ENCODE results near the gene CNIH2.
"Not testable (repeated sequence)": the region's sequence is repeated elsewhere in the genome, so short reads cannot be mapped to it uniquely, and the experiment has no call there.

The CNIH2 gene

GRCh38 chr11:66259956-66260355 is 18.0 kb upstream of the CNIH2 start:
- no peak for DNase-seq

GRCh38 chr11:66261578-66261977 is 16.4 kb upstream of the CNIH2 start:
- no peak for DNase-seq

DNA sequence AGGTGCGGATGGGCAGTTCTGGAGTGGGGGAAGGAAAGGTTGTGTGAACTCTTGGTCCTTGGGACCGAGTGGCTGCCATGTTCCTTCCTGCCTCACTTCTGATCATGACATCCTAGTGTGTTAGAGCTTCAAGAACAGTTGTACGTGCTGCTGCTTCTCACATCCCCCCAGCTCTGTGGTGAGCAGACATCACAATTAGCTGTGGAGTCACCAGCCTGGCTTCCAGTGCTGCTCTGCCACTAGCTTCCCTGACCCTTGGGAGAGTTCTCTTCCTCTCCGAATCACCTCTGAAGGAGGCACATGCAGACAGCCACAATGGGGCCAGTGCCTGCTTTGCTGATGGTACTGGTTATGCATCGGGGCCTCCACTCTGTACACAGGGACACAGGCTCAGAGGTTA is 15.8 kb upstream of the CNIH2 start:
- DNase-seq = no peak

- no peak for DNase-seq
Measured at GRCh38 chr11:66262696-66263095, 15.3 kb upstream of the CNIH2 start.

DNA sequence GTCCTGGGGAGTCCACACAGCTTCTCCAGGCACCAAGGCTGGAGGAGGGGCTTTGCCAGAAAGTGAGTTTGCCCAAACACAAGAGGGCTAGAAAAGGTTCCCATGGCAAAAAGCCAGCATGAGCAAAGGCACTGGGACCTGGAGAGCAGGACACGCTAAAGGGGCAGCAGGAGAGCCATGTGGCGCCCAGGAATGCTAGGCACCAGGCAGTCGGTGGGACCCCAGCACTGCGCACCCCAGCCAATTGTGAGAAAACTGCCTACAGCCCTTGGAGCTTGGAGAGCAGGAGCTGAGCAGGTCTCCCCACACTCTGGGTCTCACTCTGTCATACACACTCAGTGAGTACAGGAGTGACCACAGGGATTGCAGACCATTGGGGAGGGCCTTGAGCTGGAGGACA is 14.7 kb upstream of the CNIH2 start:
- DNase-seq = no peak

- DNase-seq = no peak
Measured at GRCh38 chr11:66263785-66264184, 14.2 kb upstream of the CNIH2 start.

GRCh38 chr11:66264383-66264782 is 13.6 kb upstream of the CNIH2 start:
- no peak for DNase-seq

DNA sequence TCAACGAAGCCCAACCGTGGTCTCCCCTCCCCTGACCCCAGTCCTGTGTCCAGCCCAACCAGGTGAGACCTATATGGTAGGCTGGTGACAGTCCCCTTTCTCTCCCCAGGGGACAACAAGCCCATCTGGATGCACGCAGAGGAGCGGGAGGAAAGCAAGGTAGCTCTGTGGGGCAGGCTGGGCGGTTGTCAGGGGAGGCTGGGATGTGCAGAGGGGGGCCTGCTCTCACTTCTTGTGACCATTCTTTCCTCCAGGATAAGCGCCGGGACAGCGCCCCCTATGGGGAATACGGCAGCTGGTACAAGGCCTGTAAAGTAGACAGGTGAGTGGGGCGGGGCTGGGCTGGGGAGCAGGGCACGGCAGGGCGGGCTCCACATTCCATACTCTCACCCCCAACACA is 13.1 kb upstream of the CNIH2 start:
- no peak for DNase-seq

- DNase-seq = no peak
Measured at GRCh38 chr11:66265531-66266377, 12.2 kb upstream of the CNIH2 start.

GRCh38 chr11:66266378-66267038 is 11.5 kb upstream of the CNIH2 start:
- no peak for DNase-seq

- DNase-seq = no peak
Measured at GRCh38 chr11:66267039-66267378, 11.0 kb upstream of the CNIH2 start.

- DNase-seq = peak; percentile 81
Measured at GRCh38 chr11:66267379-66268243, 10.4 kb upstream of the CNIH2 start.

GRCh38 chr11:66268244-66268951 is 9.6 kb upstream of the CNIH2 start, which contains the start of gene RAB1B:
Gene RAB1B, plus strand, starts transcription at chr11:66268639. Its CDS starts 41 bp downstream, at chr11:66268680.
- peak; percentile 100 for DNase-seq

DNA sequence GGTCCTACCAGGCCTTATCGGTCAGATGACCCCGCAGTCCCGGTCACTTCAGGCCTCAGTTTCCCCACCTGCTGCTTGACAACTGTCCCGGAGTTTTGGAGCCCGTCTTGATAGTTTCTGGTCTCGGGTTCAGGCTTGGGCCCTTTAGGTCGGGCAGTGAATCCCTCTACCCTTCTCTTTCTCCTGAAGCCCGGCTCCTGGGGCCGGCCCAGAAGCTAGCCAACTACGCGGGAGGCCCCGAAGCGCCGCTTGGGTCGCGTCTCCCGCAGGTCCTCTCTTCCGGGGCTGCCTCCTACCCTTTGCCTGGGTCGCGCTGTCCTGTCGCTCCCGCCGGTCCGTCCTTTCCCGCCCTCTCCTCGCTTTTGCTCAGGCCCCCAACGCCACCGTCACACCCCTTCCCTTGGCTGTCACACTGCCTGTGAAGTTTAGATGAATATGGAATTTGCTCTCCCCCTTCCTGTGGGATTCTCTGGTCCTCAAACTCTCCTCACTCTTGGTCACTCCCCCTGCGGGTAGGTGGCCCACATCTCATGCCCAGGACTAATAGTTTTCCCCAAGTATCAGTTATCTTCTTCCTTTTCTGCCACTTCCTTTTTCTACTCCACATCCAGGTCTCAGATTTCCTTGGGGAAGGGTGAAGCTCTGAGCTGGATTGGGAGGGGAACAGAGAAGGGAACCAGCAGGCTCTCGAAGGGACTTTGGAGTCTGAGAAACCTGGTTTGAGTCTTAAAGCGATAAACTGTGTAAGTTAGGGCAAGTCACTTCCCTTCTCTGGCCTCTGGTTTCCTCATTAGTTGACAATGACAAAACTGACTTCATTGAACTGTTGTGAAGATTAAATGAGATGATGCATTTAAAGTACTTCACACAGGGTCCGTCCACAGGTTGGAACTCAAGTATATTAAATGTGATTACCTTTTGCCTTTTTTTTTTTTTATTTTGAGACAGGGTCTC is 8.7 kb upstream of the CNIH2 start:
- no peak for DNase-seq

DNA sequence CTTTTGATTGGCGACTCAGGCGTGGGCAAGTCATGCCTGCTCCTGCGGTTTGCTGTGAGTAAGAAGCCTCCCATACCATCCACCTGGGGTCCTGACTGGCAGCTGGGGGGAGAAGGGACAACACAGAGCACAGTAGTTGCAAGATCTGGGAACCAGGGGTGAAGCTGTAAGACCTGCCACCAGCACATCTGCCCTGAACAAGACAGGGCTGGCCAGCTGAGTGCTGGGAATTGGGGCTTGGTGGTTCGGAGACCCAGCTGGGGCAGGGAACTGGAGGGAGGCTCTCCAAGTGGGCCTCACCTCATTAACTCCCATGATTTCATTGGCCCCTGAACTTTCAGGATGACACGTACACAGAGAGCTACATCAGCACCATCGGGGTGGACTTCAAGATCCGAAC is 6.2 kb upstream of the CNIH2 start:
- no peak for DNase-seq

GRCh38 chr11:66272596-66272995 is 5.4 kb upstream of the CNIH2 start:
- DNase-seq = no peak

- no peak for DNase-seq
Measured at GRCh38 chr11:66274219-66274618, 3.8 kb upstream of the CNIH2 start.

DNA sequence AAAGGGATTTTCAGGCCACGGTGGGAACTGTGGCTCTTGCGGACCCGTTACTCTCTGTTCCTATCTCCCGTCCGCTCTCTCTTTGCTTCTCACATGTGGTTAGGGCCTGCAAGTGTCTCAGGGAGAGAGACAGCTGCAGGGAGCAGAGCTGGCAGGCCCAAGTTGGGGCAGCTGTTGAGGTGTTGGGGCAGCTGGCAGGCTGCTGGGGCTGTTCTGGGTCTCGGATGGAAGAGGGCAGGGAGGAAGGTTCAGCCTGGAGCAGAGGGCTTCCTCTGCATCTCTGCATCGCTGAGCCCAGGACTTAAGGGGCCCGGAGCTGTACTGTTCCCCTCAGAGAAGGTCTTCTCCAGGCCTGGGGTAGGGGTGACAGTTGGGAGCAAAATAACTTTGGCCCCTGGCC is 2.6 kb upstream of the CNIH2 start:
- no peak for DNase-seq

DNA sequence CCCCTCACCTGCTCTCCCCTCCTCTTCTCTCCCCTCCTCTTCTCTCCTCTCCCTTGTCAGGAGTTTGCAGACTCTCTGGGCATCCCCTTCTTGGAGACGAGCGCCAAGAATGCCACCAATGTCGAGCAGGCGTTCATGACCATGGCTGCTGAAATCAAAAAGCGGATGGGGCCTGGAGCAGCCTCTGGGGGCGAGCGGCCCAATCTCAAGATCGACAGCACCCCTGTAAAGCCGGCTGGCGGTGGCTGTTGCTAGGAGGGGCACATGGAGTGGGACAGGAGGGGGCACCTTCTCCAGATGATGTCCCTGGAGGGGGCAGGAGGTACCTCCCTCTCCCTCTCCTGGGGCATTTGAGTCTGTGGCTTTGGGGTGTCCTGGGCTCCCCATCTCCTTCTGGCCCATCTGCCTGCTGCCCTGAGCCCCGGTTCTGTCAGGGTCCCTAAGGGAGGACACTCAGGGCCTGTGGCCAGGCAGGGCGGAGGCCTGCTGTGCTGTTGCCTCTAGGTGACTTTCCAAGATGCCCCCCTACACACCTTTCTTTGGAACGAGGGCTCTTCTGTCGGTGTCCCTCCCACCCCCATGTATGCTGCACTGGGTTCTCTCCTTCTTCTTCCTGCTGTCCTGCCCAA is 1.9 kb upstream of the CNIH2 start:
- no peak for DNase-seq

DNA sequence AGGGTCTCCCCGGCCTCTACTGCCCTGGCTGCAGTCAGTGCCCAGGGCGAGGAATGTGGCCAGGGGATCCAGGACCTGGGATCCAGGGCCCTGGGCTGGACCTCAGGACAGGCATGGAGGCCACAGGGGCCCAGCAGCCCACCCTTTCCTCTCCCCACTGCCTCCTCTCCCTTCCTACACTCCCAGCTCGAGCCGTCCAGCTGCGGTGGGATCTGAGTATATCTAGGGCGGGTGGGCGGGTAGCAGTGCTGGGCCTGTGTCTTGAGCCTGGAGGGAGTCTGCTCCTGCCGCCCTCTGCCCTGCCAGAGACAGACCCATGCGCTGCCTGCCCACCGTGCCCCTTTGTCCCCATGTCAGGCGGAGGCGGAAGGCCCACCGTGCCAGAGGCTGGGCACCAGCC is 1.4 kb upstream of the CNIH2 start:
- not testable (repeated sequence) for DNase-seq

DNA sequence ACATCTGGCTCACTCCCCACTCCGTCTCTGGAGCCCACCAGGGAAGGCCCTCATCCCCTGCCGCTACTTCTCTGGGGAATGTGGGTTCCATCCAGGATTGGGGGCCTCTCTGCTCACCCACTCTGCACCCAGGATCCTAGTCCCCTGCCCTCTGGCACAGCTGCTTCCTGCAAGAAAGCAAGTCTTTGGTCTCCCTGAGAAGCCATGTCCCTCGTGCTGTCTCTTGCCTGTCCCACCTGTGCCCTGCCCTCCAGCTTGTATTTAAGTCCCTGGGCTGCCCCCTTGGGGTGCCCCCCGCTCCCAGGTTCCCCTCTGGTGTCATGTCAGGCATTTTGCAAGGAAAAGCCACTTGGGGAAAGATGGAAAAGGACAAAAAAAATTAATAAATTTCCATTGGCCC is 911 bp upstream of the CNIH2 start:
- not testable (repeated sequence) for DNase-seq

Measured in effector CD4-positive, alpha-beta T cell (primary cell).